ENCODE measurements around the gene PAK5. TPM values are rescaled to one million over a fixed set of nuclear protein-coding genes. Genes with fewer than 3 reads are reported as not detected.

PAK5 gene
- total and polyA plus RNA-seq, 2 donors (not counting 1 experiment from before 2014, with no cell fraction given) = not detected

- Histone ChIP-seq H3K9me3 (ENCODE audit: control extremely low read depth in 1 of 3, control insufficient read depth in 2 of 3, insufficient read depth in 1 of 3, low read length in 2 of 3) (no peaks in the 10 kb centered on the region), H2AFZ (ENCODE audit: insufficient read depth, low read depth, low read length, poor library complexity, severe bottlenecking) (no peak overlapping the region), H3K9ac (ENCODE audit: low read length) (no peak overlapping the region), H4K20me1 (ENCODE audit: control insufficient read depth, insufficient read depth, low read length, poor library complexity, severe bottlenecking) (no peaks in the 10 kb centered on the region), H3K36me3 (replicated peaks in 1 of 2; ENCODE audit: control extremely low read depth in 1 of 2, control insufficient read depth in 1 of 2, extremely low read depth in 1 of 2, insufficient read depth in 2 of 2, low read length in 1 of 2) (no peaks in the 10 kb centered on the region), H3K27me3 (replicated peaks in 1 of 4; ENCODE audit: control extremely low read depth in 1 of 4, control insufficient read depth in 3 of 4, insufficient read depth in 4 of 4, low read length in 3 of 4) (no peaks in the 10 kb centered on the region), H3K4me3 (ENCODE audit: control extremely low read depth in 1 of 5, extremely low read depth in 1 of 5, insufficient read depth in 1 of 5, low read depth in 2 of 5, low read length in 4 of 5) (no peak overlapping the region), H3K27ac (ENCODE audit: low read length in 2 of 2) (no peak overlapping the region), H3K79me2 (ENCODE audit: control insufficient read depth, insufficient read depth, low read length) (no peaks in the 10 kb centered on the region), H3K4me2 (replicated peaks; ENCODE audit: low read depth, low read length, poor library complexity, severe bottlenecking) (no peak overlapping the region), H3K4me1 (ENCODE audit: control insufficient read depth in 2 of 2, insufficient read depth in 2 of 2, low read length in 2 of 2) (no peaks in the 10 kb centered on the region)
- TF ChIP-seq EZH2 (IDR thresholded peaks at IDR 0.05; ENCODE audit: borderline replicate concordance, insufficient read depth, low read depth, low read length, poor library complexity, severe bottlenecking) = no peak
- TF ChIP-seq CTCF (IDR thresholded peaks at IDR 0.05) = no peak
- H3K27me3 Mint-ChIP-seq = no peaks in the 10 kb centered on the region
- H3K9me3 Mint-ChIP-seq (ENCODE audit: insufficient read depth) = no peaks in the 10 kb centered on the region
- DNase-seq (no peak), ATAC-seq (ENCODE audit: low read depth) (no peak)
- intact Hi-C loops (cut with micrococcal nuclease) = no loop called here
- H3K27ac Mint-ChIP-seq = no peak overlapping the region
- CTCF ChIA-PET = no interaction called here
- no peaks in the 10 kb centered on the region for H3K4me1 Mint-ChIP-seq
- H3K4me3 Mint-ChIP-seq = no peak overlapping the region
- WGBS (ENCODE audit: insufficient coverage) = no CpG with 5 or more reads among the region's 1 CpG
- POLR2A ChIA-PET = no interaction called here
Observed at GRCh38 chr20:9808166-9808565, 30.7 kb downstream of the PAK5 start.

GRCh38 chr20:9807136-9807535 lies 31.7 kb downstream of the PAK5 start:
- no peak overlapping the region for H3K4me3 Mint-ChIP-seq
- CTCF ChIA-PET = no interaction called here
- intact Hi-C loops (cut with micrococcal nuclease) = no loop called here
- 80% methylated on average over 1 of the region's 3 CpGs for WGBS (ENCODE audit: insufficient coverage)
- H3K27me3 Mint-ChIP-seq = no peaks in the 10 kb centered on the region
- H3K4me1 ChIP-seq (ENCODE audit: control insufficient read depth in 2 of 2, insufficient read depth in 2 of 2, low read length in 2 of 2) = no peaks in the 10 kb centered on the region
- H3K9me3 Mint-ChIP-seq (ENCODE audit: insufficient read depth) = no peaks in the 10 kb centered on the region
- no peak overlapping the region for H3K4me3 ChIP-seq (ENCODE audit: control extremely low read depth in 1 of 5, extremely low read depth in 1 of 5, insufficient read depth in 1 of 5, low read depth in 2 of 5, low read length in 4 of 5)
- DNase-seq = no peak
- no peaks in the 10 kb centered on the region for H4K20me1 ChIP-seq (ENCODE audit: control insufficient read depth, insufficient read depth, low read length, poor library complexity, severe bottlenecking)
- no peaks in the 10 kb centered on the region for H3K9me3 ChIP-seq (ENCODE audit: control extremely low read depth in 1 of 3, control insufficient read depth in 2 of 3, insufficient read depth in 1 of 3, low read length in 2 of 3)
- H3K27me3 ChIP-seq (replicated peaks in 1 of 4; ENCODE audit: control extremely low read depth in 1 of 4, control insufficient read depth in 3 of 4, insufficient read depth in 4 of 4, low read length in 3 of 4) = no peaks in the 10 kb centered on the region
- no peak for ATAC-seq (ENCODE audit: low read depth)
- TF ChIP-seq EZH2 (IDR thresholded peaks at IDR 0.05; ENCODE audit: borderline replicate concordance, insufficient read depth, low read depth, low read length, poor library complexity, severe bottlenecking) = no peak
- no peak overlapping the region for H3K27ac Mint-ChIP-seq
- no peak overlapping the region for H2AFZ ChIP-seq (ENCODE audit: insufficient read depth, low read depth, low read length, poor library complexity, severe bottlenecking)
- no peak overlapping the region for H3K9ac ChIP-seq (ENCODE audit: low read length)
- POLR2A ChIA-PET = no interaction called here
- H3K4me2 ChIP-seq (replicated peaks; ENCODE audit: low read depth, low read length, poor library complexity, severe bottlenecking) = no peak overlapping the region
- no peaks in the 10 kb centered on the region for H3K36me3 ChIP-seq (replicated peaks in 1 of 2; ENCODE audit: control extremely low read depth in 1 of 2, control insufficient read depth in 1 of 2, extremely low read depth in 1 of 2, insufficient read depth in 2 of 2, low read length in 1 of 2)
- H3K27ac ChIP-seq (ENCODE audit: low read length in 2 of 2) = no peak overlapping the region
- no peaks in the 10 kb centered on the region for H3K4me1 Mint-ChIP-seq
- H3K79me2 ChIP-seq (ENCODE audit: control insufficient read depth, insufficient read depth, low read length) = no peaks in the 10 kb centered on the region

Measured in B cell (primary cell).